Chondrocyte (in vitro differentiated cells): ENCODE results near the gene MARK3. TPM values are rescaled to one million over a fixed set of nuclear protein-coding genes. Genes with fewer than 3 reads are reported as not detected.

Experiments
- DNase-seq: peaks from one replicate; pipeline ENCODE4 v3.0.0; 2021; ENCODE audit warnings: mixed read lengths, low spot score
- H3K27ac Mint-ChIP-seq: one replicate; pipeline ENCODE4 v1.8.0; 2021; ENCODE audit warnings: mild to moderate bottlenecking, moderate library complexity, mixed read lengths; ENCODE audit not compliant: unreplicated experiment
- H3K27me3 Mint-ChIP-seq: 2 replicates; pipeline ENCODE4 v1.8.0; 2021; ENCODE audit warnings: low read depth, mixed read lengths
- H3K36me3 Mint-ChIP-seq: 2 replicates; pipeline ENCODE4 v1.8.0; 2021; ENCODE audit warnings: low read depth, mixed read lengths
- H3K4me1 Mint-ChIP-seq: 2 replicates; pipeline ENCODE4 v1.8.0; 2021; ENCODE audit warnings: low read depth, mild to moderate bottlenecking, mixed read lengths
- H3K4me3 Mint-ChIP-seq: one replicate; pipeline ENCODE4 v1.8.0; 2021; ENCODE audit warnings: mild to moderate bottlenecking, moderate library complexity, mixed read lengths; ENCODE audit not compliant: unreplicated experiment
- H3K9me3 Mint-ChIP-seq: 2 replicates; pipeline ENCODE4 v1.8.0; 2021; ENCODE audit warnings: low read depth, mixed read lengths
- total RNA-seq: library from RNA; stranded (reverse); gene quantifications from 3 replicates; pipeline ENCODE4 v1.2.1, GENCODE V29; 2021
- TF ChIP-seq, protein P1 (sequence below): fragments of 200-600 bp; sonication (generic); IDR thresholded peaks from 2 replicates; pipeline ENCODE4 v1.5.0; 2021; ENCODE audit warnings: antibody characterized with exemption, mild to moderate bottlenecking, moderate library complexity

The MARK3 gene
- total RNA-seq, 1 donor from 2014 or later = 65.1 TPM

DNA sequence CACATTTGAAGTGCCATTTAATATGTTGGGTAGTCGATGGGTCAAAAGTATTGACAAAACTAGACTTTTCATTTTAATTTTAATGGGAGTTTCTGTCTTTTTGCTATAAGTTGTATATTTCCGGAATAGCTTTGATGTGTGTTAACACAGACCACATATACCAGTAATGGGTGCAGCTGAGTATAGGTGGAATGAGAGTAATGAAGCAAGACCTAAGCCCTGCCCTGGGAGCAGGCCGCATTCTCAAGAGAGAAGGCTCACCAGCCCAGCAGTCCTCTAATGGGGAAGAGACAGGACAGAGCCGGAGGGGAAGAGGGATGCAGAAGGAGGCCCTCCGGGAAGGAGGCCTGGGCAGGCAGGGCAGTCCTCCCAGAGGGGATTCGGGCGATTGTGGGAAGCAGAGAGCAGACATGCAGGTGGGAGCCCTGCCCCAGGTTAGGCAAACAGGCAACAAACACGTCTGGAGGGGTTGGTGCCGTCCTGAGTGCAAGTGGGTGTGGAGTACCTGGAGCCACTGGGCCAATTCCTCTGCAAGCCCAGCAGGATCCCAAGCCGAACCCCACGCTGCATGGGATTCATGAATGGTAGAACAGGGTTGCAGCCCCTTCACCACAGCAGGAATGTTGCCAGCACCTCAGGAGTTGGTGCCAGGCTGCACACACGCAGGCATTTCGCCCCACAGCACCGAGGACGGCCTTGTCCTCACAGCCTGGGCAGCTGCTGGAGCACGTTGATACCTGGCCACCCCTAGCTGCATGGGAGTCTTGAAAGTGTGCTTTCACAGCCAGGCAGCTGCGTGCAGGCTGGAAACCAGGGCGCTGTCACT, 129.6 kb downstream of the MARK3 start:
- Mint-ChIP-seq H3K36me3 (peaks cover 9% of the 10 kb centered on the region), H3K27me3 (no peaks in the 10 kb centered on the region), H3K27ac (no peak overlapping the region), H3K4me1 (peaks cover 40% of the 10 kb centered on the region), H3K4me3 (no peak overlapping the region), H3K9me3 (no peaks in the 10 kb centered on the region)
- DNase-seq = peak; percentile 64
- TF ChIP-seq, protein P1, sequence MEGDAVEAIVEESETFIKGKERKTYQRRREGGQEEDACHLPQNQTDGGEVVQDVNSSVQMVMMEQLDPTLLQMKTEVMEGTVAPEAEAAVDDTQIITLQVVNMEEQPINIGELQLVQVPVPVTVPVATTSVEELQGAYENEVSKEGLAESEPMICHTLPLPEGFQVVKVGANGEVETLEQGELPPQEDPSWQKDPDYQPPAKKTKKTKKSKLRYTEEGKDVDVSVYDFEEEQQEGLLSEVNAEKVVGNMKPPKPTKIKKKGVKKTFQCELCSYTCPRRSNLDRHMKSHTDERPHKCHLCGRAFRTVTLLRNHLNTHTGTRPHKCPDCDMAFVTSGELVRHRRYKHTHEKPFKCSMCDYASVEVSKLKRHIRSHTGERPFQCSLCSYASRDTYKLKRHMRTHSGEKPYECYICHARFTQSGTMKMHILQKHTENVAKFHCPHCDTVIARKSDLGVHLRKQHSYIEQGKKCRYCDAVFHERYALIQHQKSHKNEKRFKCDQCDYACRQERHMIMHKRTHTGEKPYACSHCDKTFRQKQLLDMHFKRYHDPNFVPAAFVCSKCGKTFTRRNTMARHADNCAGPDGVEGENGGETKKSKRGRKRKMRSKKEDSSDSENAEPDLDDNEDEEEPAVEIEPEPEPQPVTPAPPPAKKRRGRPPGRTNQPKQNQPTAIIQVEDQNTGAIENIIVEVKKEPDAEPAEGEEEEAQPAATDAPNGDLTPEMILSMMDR = no peak

DNA sequence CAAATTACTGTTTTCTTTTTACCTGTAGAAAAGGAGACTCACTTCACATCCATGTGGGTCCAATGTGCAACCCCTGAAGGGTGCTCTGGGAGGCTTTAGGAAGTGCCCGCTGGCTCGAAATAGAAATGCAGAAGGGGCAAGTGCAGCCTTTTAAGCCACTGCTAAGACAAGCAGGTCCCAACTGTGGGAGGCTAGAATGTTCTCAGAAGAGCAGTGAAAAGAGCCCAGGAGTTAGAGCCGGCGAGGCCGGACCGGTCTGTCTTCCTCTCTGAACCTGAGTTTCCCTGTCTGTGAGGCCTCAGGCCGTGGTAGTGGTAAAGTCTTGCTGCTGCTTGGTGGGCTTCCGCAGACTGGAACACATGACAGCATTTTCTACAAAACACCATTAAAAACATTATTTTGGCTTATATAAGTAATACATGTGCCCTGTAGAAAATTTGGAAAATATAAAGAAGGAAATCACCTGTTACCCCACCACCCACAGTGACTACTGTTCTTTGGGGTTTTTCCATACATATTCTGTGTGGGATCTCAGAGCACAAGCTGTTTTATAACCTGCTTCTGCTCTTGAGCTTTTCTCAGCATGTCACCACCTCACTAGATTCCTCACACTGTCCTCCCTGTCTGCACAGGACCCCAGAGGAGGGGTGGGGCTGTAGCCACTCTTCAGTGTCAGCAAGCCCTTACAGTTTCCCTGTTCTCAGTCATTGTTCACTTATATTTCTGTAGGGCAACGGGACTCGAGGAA, 131.4 kb downstream of the MARK3 start:
- TF ChIP-seq, protein P1 = no peak
- H3K4me3 Mint-ChIP-seq = no peak overlapping the region
- no peaks in the 10 kb centered on the region for H3K27me3 Mint-ChIP-seq
- peak overlapping the region; percentile 13 for H3K27ac Mint-ChIP-seq
- peaks cover 4% of the 10 kb centered on the region for H3K36me3 Mint-ChIP-seq
- DNase-seq = peak; percentile 34
- peaks cover 43% of the 10 kb centered on the region for H3K4me1 Mint-ChIP-seq
- no peaks in the 10 kb centered on the region for H3K9me3 Mint-ChIP-seq

DNA sequence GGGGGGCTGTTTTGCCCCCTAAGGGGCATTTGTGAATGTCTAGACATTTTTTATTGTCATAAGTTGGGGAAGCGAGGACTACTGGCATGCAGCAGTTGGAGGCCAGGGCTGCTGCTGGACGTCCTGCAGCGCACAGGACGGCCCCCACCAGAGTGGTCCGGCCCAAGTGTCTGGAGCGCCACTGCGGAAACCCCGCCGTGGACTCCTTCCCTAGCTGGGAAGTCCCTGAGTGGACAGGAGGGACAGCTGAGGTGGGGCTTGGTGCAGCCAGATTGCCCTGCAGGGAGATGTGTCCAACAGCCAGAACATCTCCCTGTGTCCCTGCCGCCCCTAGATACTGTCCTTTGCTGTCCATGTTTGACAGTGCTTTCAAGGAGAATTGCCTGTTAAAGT, 132.0 kb downstream of the MARK3 start:
- H3K4me3 Mint-ChIP-seq = no peak overlapping the region
- DNase-seq = peak; percentile 85
- H3K4me1 Mint-ChIP-seq = peaks cover 43% of the 10 kb centered on the region
- H3K27ac Mint-ChIP-seq = peak overlapping the region; percentile 72
- H3K9me3 Mint-ChIP-seq = no peaks in the 10 kb centered on the region
- H3K36me3 Mint-ChIP-seq = peaks cover 4% of the 10 kb centered on the region
- TF ChIP-seq, protein P1 = no peak
- H3K27me3 Mint-ChIP-seq = no peaks in the 10 kb centered on the region

DNA sequence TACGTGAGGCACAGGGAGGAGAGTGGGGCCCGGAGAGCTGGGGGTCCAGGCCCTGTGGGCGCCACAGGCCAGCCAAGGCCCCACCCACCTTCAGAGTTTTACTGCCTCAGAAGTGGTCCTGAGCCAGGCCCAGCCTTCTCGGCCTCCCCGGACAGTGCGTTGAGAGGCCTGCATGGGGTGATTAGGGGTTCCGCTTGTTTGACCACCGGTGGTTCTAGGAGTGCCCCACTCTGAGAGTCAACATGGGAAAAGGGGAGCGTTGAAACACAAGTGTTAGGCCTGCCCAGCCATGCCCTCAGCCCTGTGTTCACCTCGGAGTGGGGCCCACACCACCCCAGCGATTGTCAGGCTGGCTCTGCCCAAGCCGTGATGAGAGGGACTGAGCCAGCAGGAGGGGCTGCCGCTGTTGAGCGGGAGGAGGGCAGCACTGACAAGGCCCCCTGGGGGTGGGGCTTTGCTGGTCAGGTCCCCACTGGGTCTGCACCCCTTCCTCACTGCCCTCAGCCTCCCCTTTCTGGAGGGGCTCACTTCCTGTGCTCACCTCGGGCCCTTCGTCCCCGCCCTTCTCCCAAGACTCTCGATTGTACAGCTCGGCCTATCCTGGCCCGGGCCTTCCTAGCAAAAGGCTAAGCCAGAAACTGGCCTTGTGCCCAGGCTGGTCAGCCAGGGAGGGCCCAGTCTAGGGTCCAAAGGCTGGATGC, 132.7 kb downstream of the MARK3 start:
- Mint-ChIP-seq H3K36me3 (no peaks in the 10 kb centered on the region), H3K27ac (peak overlapping the region; percentile 72)
- TF ChIP-seq, protein P1 = no peak

GRCh38 chr14:103518422-103519042, 133.3 kb downstream of the MARK3 start:
- no peaks in the 10 kb centered on the region for H3K36me3 Mint-ChIP-seq
- H3K4me1 Mint-ChIP-seq = peaks cover 33% of the 10 kb centered on the region
- no peaks in the 10 kb centered on the region for H3K9me3 Mint-ChIP-seq
- H3K27ac Mint-ChIP-seq = no peak overlapping the region
- peak overlapping the region; percentile 19 for H3K4me3 Mint-ChIP-seq
- no peaks in the 10 kb centered on the region for H3K27me3 Mint-ChIP-seq
- DNase-seq = peak; percentile 84
- TF ChIP-seq, protein P1 = peak; percentile 95

More for the DNA sequence above, 132.7 kb downstream of the MARK3 start:
- H3K4me3 Mint-ChIP-seq = no peak overlapping the region
- peak; percentile 94 for DNase-seq
- H3K27me3 Mint-ChIP-seq = no peaks in the 10 kb centered on the region
- H3K4me1 Mint-ChIP-seq = peaks cover 37% of the 10 kb centered on the region
- no peaks in the 10 kb centered on the region for H3K9me3 Mint-ChIP-seq
